Measurements from ENCODE around the gene TBX4.

The TBX4 gene

GRCh38 chr17:61478026-61478789 lies 26.0 kb downstream of the TBX4 start:
- Histone ChIP-seq H3K9ac (ENCODE audit: low read length) (no peak overlapping the region), H4K20me1 (ENCODE audit: low read depth, low read length) (no peaks in the 10 kb centered on the region), H3F3A (ENCODE audit: insufficient read depth) (no peaks in the 10 kb centered on the region), H3K4me3 (ENCODE audit: insufficient read depth, low read length, poor library complexity, severe bottlenecking) (no peak overlapping the region), H3K27me3 (ENCODE audit: low read length) (no peaks in the 10 kb centered on the region), H3K9me3 (ENCODE audit: insufficient read depth, low read length) (no peaks in the 10 kb centered on the region), H3K79me2 (ENCODE audit: insufficient read depth, low read length) (no peaks in the 10 kb centered on the region), H2AFZ (ENCODE audit: low read depth, low read length, severe bottlenecking) (no peak overlapping the region), H3K4me2 (ENCODE audit: low read depth, low read length, poor library complexity, severe bottlenecking) (no peak overlapping the region), H3K27ac (ENCODE audit: low read depth, low read length) (no peak overlapping the region), H3K9me2 (replicated peaks; ENCODE audit: insufficient read depth, low read length) (no peaks in the 10 kb centered on the region), H3K36me3 (ENCODE audit: low read length) (no peaks in the 10 kb centered on the region)
- TF ChIP-seq, protein P1, sequence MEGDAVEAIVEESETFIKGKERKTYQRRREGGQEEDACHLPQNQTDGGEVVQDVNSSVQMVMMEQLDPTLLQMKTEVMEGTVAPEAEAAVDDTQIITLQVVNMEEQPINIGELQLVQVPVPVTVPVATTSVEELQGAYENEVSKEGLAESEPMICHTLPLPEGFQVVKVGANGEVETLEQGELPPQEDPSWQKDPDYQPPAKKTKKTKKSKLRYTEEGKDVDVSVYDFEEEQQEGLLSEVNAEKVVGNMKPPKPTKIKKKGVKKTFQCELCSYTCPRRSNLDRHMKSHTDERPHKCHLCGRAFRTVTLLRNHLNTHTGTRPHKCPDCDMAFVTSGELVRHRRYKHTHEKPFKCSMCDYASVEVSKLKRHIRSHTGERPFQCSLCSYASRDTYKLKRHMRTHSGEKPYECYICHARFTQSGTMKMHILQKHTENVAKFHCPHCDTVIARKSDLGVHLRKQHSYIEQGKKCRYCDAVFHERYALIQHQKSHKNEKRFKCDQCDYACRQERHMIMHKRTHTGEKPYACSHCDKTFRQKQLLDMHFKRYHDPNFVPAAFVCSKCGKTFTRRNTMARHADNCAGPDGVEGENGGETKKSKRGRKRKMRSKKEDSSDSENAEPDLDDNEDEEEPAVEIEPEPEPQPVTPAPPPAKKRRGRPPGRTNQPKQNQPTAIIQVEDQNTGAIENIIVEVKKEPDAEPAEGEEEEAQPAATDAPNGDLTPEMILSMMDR (IDR thresholded peaks at IDR 0.05; ENCODE audit: insufficient read depth, low read length, poor library complexity, severe bottlenecking) = no peak
- TF ChIP-seq EZH2phosphoT487 (conservative IDR thresholded peaks at IDR 0.05; ENCODE audit: low read length) = no peak

GRCh38 chr17:61478790-61479492 lies 26.7 kb downstream of the TBX4 start:
- Histone ChIP-seq H4K20me1 (ENCODE audit: low read depth, low read length) (no peaks in the 10 kb centered on the region), H3F3A (ENCODE audit: insufficient read depth) (no peaks in the 10 kb centered on the region), H3K79me2 (ENCODE audit: insufficient read depth, low read length) (no peaks in the 10 kb centered on the region), H3K27ac (ENCODE audit: low read depth, low read length) (no peak overlapping the region), H3K9ac (ENCODE audit: low read length) (no peak overlapping the region), H3K27me3 (ENCODE audit: low read length) (no peaks in the 10 kb centered on the region), H3K4me3 (ENCODE audit: insufficient read depth, low read length, poor library complexity, severe bottlenecking) (no peak overlapping the region), H2AFZ (ENCODE audit: low read depth, low read length, severe bottlenecking) (no peak overlapping the region), H3K9me2 (replicated peaks; ENCODE audit: insufficient read depth, low read length) (no peaks in the 10 kb centered on the region), H3K4me2 (ENCODE audit: low read depth, low read length, poor library complexity, severe bottlenecking) (no peak overlapping the region), H3K9me3 (ENCODE audit: insufficient read depth, low read length) (no peaks in the 10 kb centered on the region), H3K36me3 (ENCODE audit: low read length) (no peaks in the 10 kb centered on the region)
- no peak for TF ChIP-seq EZH2phosphoT487 (conservative IDR thresholded peaks at IDR 0.05; ENCODE audit: low read length)
- TF ChIP-seq, protein P1 (IDR thresholded peaks at IDR 0.05; ENCODE audit: insufficient read depth, low read length, poor library complexity, severe bottlenecking) = no peak

DNA sequence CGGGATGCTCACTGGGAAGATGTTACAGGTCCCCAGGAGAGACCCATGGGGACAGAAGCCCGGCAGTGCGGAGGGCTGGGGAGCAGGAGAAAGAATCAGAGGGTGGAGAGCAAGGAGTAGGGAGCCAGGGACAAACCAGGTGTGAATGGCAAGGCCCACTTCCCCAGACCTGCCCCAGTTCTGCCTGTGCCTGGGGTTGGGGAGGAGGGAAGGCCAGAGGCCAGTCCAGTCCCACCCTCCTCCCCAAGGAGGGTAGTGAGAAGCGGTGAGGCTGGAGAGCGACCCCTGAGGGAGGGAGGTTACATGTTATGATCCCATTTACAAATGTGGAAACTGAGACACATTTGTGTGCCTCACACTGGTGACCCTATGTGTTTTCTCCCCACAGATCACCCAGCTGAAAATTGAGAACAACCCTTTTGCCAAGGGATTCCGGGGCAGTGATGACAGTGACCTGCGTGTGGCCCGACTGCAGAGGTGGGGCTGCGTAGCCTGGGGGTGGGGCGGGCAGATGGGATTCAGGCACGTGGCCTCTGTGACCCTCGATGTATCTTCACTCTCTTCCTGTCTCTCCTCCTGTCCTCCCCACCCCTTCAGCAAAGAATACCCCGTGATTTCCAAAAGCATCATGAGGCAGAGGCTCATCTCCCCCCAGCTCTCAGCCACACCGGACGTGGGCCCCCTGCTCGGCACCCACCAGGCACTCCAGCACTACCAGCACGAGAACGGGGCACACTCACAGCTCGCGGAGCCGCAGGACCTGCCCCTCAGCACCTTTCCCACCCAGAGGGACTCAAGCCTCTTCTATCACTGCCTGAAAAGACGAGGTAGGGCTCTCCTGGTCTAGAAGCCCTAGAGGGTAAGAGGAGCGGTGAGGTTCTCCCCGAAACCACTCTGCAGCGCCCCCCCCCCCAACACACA lies 27.5 kb downstream of the TBX4 start:
- no peaks in the 10 kb centered on the region for H3K27me3 ChIP-seq (ENCODE audit: low read length)
- H3K4me3 ChIP-seq (ENCODE audit: insufficient read depth, low read length, poor library complexity, severe bottlenecking) = no peak overlapping the region
- no peak overlapping the region for H3K9ac ChIP-seq (ENCODE audit: low read length)
- H3K27ac ChIP-seq (ENCODE audit: low read depth, low read length) = no peak overlapping the region
- H4K20me1 ChIP-seq (ENCODE audit: low read depth, low read length) = no peaks in the 10 kb centered on the region
- no peaks in the 10 kb centered on the region for H3K79me2 ChIP-seq (ENCODE audit: insufficient read depth, low read length)
- H3K9me3 ChIP-seq (ENCODE audit: insufficient read depth, low read length) = no peaks in the 10 kb centered on the region
- H3F3A ChIP-seq (ENCODE audit: insufficient read depth) = no peaks in the 10 kb centered on the region
- TF ChIP-seq, protein P1 (IDR thresholded peaks at IDR 0.05; ENCODE audit: insufficient read depth, low read length, poor library complexity, severe bottlenecking) = no peak
- TF ChIP-seq EZH2phosphoT487 (conservative IDR thresholded peaks at IDR 0.05; ENCODE audit: low read length) = no peak
- H2AFZ ChIP-seq (ENCODE audit: low read depth, low read length, severe bottlenecking) = no peak overlapping the region
- no peaks in the 10 kb centered on the region for H3K36me3 ChIP-seq (ENCODE audit: low read length)
- no peak overlapping the region for H3K4me2 ChIP-seq (ENCODE audit: low read depth, low read length, poor library complexity, severe bottlenecking)
- no peaks in the 10 kb centered on the region for H3K9me2 ChIP-seq (replicated peaks; ENCODE audit: insufficient read depth, low read length)
